Gastrocnemius medialis (tissue), 4 donors: Measurements from ENCODE around the gene FYN. TPM values are rescaled to one million over a fixed set of nuclear protein-coding genes. Genes with fewer than 3 reads are reported as not detected.

Source experiments
- ATAC-seq, 2 donors: fragments of 150-250 bp; one replicate each; pipeline ENCODE4 v1.9.1; 2016
- DNase-seq, 2 donors: peaks; one replicate each; pipeline ENCODE4 v3.0.0-alpha.2; 2019
- H3K27ac ChIP-seq, 4 donors: fragments of 200-600 bp; sonication (generic); 1 replicate in 1 of 4; 2 replicates in 3 of 4; pipeline ENCODE4 v1.5.1; 2016 to 2018; ENCODE audit warnings: mild to moderate bottlenecking in 2 of 4, moderate library complexity in 1 of 4
- H3K27me3 ChIP-seq, 3 donors: fragments of 200-600 bp; sonication (generic) in 2 of 3; 1 replicate in 1 of 3; 2 replicates in 2 of 3; pipeline versions ENCODE4 v1.5.1 to v1.6.0; 2016 to 2019; ENCODE audit warnings: mild to moderate bottlenecking in 1 of 3, moderate library complexity in 1 of 3
- H3K36me3 ChIP-seq, 2 donors: fragments of 200-600 bp; sonication (generic) in 1 of 2; one replicate each; pipeline ENCODE4 v1.5.1; 2017 to 2018
- H3K4me1 ChIP-seq, 2 donors: fragments of 200-600 bp; sonication (generic) in 1 of 2; one replicate each; pipeline ENCODE4 v1.5.1; 2016 to 2017; ENCODE audit warnings: mild to moderate bottlenecking in 2 of 2
- H3K4me3 ChIP-seq, 4 donors: fragments of 200-600 bp; sonication (generic) in 3 of 4; 1 replicate in 1 of 4; 2 replicates in 3 of 4; pipeline ENCODE4 v1.5.1; 2016 to 2019; ENCODE audit warnings: mild to moderate bottlenecking in 2 of 4
- H3K9me3 ChIP-seq, 3 donors: fragments of 200-600 bp; sonication (generic) in 2 of 3; 1 replicate in 1 of 3; 2 replicates in 2 of 3; pipeline ENCODE4 v1.5.1; 2016 to 2019
- POLR2A ChIP-seq, 2 donors: fragments of 450-650 bp; IDR thresholded peaks; one replicate each; pipeline ENCODE4 v1.6.1; 2017; ENCODE audit warnings: antibody characterized with exemption in 2 of 2, mild to moderate bottlenecking in 2 of 2, moderate library complexity in 2 of 2
- in situ Hi-C, 4 donors: fragments of 200-750 bp; cut with MboI; loops; one replicate each; pipeline versions ENCODE4 v1.15.0 to v1.8.0; 2017; ENCODE audit warnings: low sequenced_read_pairs in 4 of 4
- intact Hi-C: fragments of 100-400 bp; cut with DNase I; formaldehyde crosslinking; loops from one replicate; pipeline ENCODE4 v1.15.1; 2023; ENCODE audit warnings: low total_unique reads
- total RNA-seq, 4 donors: library from RNA; depleted of rRNA; stranded (reverse); fragments of >200 nt; gene quantifications; one replicate each; pipeline versions ENCODE4 v1.1.0 to v1.2.3, GENCODE V29; 2016
- TF ChIP-seq, protein P1 (sequence below), 5 experiments: fragments of 450-650 bp in 3 of 5; fragments of 200-600 bp in 2 of 5; sonication (generic) in 2 of 5; IDR thresholded peaks in 4 of 5; conservative IDR thresholded peaks in 1 of 5; 1 replicate in 4 of 5; 2 replicates in 1 of 5; pipeline ENCODE4 v1.5.1; 2016 to 2019; ENCODE audit warnings: antibody characterized with exemption in 5 of 5, mild to moderate bottlenecking in 3 of 5, moderate library complexity in 3 of 5

FYN gene
- total RNA-seq, 4 donors from 2014 or later = 9.2 to 36.8 (median 17.0) TPM

DNA sequence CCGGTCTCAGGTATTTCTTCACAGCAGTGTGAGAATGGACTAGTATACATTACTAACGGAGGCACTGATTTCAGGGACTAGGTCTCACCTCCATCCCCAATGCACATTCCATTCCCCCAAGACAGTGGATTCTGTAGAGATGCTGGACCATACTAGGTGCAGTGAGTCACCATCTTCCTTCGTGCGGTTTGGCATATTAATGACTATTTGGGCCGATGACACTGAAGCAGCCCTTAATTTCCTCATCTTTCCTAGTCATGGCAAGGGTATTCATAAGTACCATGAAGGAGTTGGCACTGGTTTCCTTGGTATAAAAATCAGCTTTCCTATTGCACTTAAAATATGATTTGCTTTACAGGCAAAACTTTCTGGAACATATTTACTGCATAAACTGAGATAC, 146.2 kb downstream of the FYN start:
- no peak overlapping the region for H3K27ac ChIP-seq
- intact Hi-C loops = no loop called here
- H3K36me3 ChIP-seq = no peaks in the 10 kb centered on the region
- ATAC-seq (no peak), DNase-seq (no peak)
- TF ChIP-seq POLR2A (IDR thresholded peaks at IDR 0.05) = no peak
- TF ChIP-seq, protein P1, sequence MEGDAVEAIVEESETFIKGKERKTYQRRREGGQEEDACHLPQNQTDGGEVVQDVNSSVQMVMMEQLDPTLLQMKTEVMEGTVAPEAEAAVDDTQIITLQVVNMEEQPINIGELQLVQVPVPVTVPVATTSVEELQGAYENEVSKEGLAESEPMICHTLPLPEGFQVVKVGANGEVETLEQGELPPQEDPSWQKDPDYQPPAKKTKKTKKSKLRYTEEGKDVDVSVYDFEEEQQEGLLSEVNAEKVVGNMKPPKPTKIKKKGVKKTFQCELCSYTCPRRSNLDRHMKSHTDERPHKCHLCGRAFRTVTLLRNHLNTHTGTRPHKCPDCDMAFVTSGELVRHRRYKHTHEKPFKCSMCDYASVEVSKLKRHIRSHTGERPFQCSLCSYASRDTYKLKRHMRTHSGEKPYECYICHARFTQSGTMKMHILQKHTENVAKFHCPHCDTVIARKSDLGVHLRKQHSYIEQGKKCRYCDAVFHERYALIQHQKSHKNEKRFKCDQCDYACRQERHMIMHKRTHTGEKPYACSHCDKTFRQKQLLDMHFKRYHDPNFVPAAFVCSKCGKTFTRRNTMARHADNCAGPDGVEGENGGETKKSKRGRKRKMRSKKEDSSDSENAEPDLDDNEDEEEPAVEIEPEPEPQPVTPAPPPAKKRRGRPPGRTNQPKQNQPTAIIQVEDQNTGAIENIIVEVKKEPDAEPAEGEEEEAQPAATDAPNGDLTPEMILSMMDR (IDR thresholded peaks at IDR 0.05 in 4 of 5, conservative IDR thresholded peaks at IDR 0.05 in 1 of 5) = no peak
- in situ Hi-C loops = loop anchor here in 1 of 4 donors (25.0 kb wide), 1 partner anchor 135 kb away; the partner anchor contains the start of gene FYN
- peaks cover 12 to 15% of the 10 kb centered on the region in 2 donors for H3K4me1 ChIP-seq
- no peak overlapping the region for H3K4me3 ChIP-seq
- no peaks in the 10 kb centered on the region for H3K27me3 ChIP-seq
- no peaks in the 10 kb centered on the region for H3K9me3 ChIP-seq

- intact Hi-C loops (no loop called here), in situ Hi-C loops (loop anchor here in 1 of 4 donors (25.0 kb wide), 1 partner anchor 137 kb away; the partner anchor contains the start of gene FYN)
- Histone ChIP-seq H3K36me3 (no peaks in the 10 kb centered on the region), H3K4me3 (no peak overlapping the region), H3K9me3 (no peaks in the 10 kb centered on the region), H3K27ac (no peak overlapping the region), H3K27me3 (no peaks in the 10 kb centered on the region), H3K4me1 (peaks cover 15 to 16% of the 10 kb centered on the region in 2 donors)
- no peak for TF ChIP-seq POLR2A (IDR thresholded peaks at IDR 0.05)
- TF ChIP-seq, protein P1 (IDR thresholded peaks at IDR 0.05 in 4 of 5, conservative IDR thresholded peaks at IDR 0.05 in 1 of 5) = no peak
- DNase-seq = peak in 1 of 2 donors; percentile 33
- ATAC-seq = peak; percentile 36 to 55
Measured at GRCh38 chr6:111725446-111726112, 147.7 kb downstream of the FYN start.

GRCh38 chr6:111724505-111724904, 148.7 kb downstream of the FYN start:
- intact Hi-C loops = no loop called here
- H3K4me1 ChIP-seq = peaks cover 15 to 16% of the 10 kb centered on the region in 2 donors
- in situ Hi-C loops = no loop called here
- H3K27me3 ChIP-seq = no peaks in the 10 kb centered on the region
- TF ChIP-seq, protein P1 (IDR thresholded peaks at IDR 0.05 in 4 of 5, conservative IDR thresholded peaks at IDR 0.05 in 1 of 5) = no peak
- no peak for TF ChIP-seq POLR2A (IDR thresholded peaks at IDR 0.05)
- H3K4me3 ChIP-seq = no peak overlapping the region
- H3K27ac ChIP-seq = no peak overlapping the region
- H3K9me3 ChIP-seq = no peaks in the 10 kb centered on the region
- H3K36me3 ChIP-seq = no peaks in the 10 kb centered on the region
- no peak for ATAC-seq
- no peak for DNase-seq

- in situ Hi-C loops = no loop called here
- no peak for TF ChIP-seq POLR2A (IDR thresholded peaks at IDR 0.05)
- Histone ChIP-seq H3K4me1 (peaks cover 15 to 16% of the 10 kb centered on the region in 2 donors), H3K9me3 (no peaks in the 10 kb centered on the region), H3K27me3 (no peaks in the 10 kb centered on the region), H3K36me3 (no peaks in the 10 kb centered on the region), H3K4me3 (no peak overlapping the region), H3K27ac (no peak overlapping the region)
- intact Hi-C loops = no loop called here
- DNase-seq (no peak), ATAC-seq (no peak)
Measured at GRCh38 chr6:111724039-111724438, 149.2 kb downstream of the FYN start.

GRCh38 chr6:111723412-111723970, 149.8 kb downstream of the FYN start:
- ATAC-seq (no peak), DNase-seq (no peak)
- H3K9me3 ChIP-seq = no peaks in the 10 kb centered on the region
- in situ Hi-C loops (no loop called here), intact Hi-C loops (no loop called here)
- H3K4me1 ChIP-seq = peaks cover 15 to 16% of the 10 kb centered on the region in 2 donors
- no peak overlapping the region for H3K4me3 ChIP-seq
- no peaks in the 10 kb centered on the region for H3K36me3 ChIP-seq
- no peak overlapping the region for H3K27ac ChIP-seq
- no peaks in the 10 kb centered on the region for H3K27me3 ChIP-seq
- TF ChIP-seq, protein P1 (IDR thresholded peaks at IDR 0.05 in 4 of 5, conservative IDR thresholded peaks at IDR 0.05 in 1 of 5) = no peak
- no peak for TF ChIP-seq POLR2A (IDR thresholded peaks at IDR 0.05)
